ENCODE results near the gene KCTD17. TPM values are rescaled to one million over a fixed set of nuclear protein-coding genes. Genes with fewer than 3 reads are reported as not detected.

Gene KCTD17
- total and polyA plus RNA-seq, 12 donors, result 6.9 to 49.2 (median 16.4) TPM

DNA sequence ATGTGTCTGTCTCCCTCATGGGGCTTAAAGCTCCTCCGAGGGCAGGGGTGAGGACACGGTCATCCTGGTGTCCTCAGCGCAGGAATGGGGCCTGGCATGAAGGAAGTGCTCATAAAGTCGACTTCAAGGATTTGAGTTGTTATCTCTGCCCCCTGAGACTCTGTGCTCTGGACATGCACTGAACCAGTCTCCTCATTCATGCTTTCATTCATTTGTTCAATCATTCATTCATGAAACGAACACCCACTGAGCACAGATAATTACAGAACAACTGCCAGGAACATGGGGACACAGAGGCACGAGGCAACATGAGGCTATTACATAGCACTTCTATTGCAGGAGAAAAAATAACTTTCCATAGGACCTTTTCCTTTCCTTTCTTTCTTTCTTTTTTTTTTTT lies 41.5 kb downstream of the KCTD17 start:
- no peak overlapping the region for H3K4me3 ChIP-seq
- DNase-seq (no peak), ATAC-seq (no peak)
- no peaks in the 10 kb centered on the region for H3K9me3 ChIP-seq
- WGBS, 2 donors, result 53 to 58% methylated on average over 6 of the region's 6 CpGs
- TF ChIP-seq, protein P1, sequence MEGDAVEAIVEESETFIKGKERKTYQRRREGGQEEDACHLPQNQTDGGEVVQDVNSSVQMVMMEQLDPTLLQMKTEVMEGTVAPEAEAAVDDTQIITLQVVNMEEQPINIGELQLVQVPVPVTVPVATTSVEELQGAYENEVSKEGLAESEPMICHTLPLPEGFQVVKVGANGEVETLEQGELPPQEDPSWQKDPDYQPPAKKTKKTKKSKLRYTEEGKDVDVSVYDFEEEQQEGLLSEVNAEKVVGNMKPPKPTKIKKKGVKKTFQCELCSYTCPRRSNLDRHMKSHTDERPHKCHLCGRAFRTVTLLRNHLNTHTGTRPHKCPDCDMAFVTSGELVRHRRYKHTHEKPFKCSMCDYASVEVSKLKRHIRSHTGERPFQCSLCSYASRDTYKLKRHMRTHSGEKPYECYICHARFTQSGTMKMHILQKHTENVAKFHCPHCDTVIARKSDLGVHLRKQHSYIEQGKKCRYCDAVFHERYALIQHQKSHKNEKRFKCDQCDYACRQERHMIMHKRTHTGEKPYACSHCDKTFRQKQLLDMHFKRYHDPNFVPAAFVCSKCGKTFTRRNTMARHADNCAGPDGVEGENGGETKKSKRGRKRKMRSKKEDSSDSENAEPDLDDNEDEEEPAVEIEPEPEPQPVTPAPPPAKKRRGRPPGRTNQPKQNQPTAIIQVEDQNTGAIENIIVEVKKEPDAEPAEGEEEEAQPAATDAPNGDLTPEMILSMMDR (IDR thresholded peaks at IDR 0.05), result no peak
- H3K4me1 ChIP-seq, result no peaks in the 10 kb centered on the region
- H3K27ac ChIP-seq, result no peak overlapping the region
- intact Hi-C loops (cut with DNase I), result no loop called here
- no peaks in the 10 kb centered on the region for H3K36me3 ChIP-seq
- H3K27me3 ChIP-seq, result peaks cover 0 to 66% (median 44%) of the 10 kb centered on the region in 7 donors

DNA sequence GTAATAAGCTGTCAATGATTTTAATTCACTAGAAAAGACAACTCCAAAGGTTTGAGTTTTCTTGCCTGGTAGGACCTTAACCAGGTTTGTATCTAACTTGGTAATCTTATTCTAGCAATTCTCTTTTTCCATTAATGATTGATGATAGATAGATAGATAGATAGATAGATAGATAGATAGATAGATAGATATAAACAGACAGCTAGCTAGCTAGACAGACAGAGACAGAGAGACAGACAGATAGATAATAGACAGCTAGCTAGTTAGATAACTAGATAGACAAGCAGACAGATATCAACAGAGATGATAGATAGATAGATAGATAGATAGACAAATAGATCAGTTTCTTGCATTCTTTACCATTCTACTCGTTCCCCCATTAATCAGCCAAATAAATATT lies 42.7 kb downstream of the KCTD17 start:
- DNase-seq (no peak), ATAC-seq (no peak)
- Histone ChIP-seq H3K27me3 (peaks cover 0 to 62% (median 51%) of the 10 kb centered on the region in 7 donors), H3K9me3 (no peaks in the 10 kb centered on the region), H3K36me3 (no peaks in the 10 kb centered on the region), H3K4me3 (no peak overlapping the region), H3K27ac (no peak overlapping the region), H3K4me1 (no peaks in the 10 kb centered on the region)
- intact Hi-C loops (cut with DNase I), result no loop called here
- WGBS, 2 donors, result 65 to 66% methylated on average over 1 of the region's 1 CpG
- TF ChIP-seq, protein P1 (IDR thresholded peaks at IDR 0.05), result no peak

DNA sequence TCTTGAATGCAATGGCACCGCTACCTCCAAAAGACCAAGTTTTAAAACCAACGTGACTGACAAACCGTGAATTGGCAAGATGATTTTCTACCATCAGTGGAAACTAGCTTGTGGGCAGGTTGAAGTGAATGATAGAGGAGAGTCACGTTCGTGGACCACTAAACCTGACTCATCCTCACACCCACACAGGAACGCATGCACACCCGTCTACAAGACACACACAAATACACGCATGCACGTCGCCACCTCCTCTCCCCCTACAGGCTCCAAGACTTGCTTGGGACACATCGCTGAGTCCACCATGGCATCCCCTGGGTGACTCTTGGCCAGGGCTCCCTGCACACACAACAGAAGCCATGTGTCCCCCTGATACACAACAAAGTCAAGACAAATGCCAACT lies 43.6 kb downstream of the KCTD17 start:
- no peaks in the 10 kb centered on the region for H3K36me3 ChIP-seq
- H3K27me3 ChIP-seq, result peaks cover 0 to 60% (median 45%) of the 10 kb centered on the region in 7 donors
- intact Hi-C loops (cut with DNase I), result no loop called here
- 78 to 82% methylated on average over 11 of the region's 11 CpGs for WGBS, 2 donors
- H3K4me3 ChIP-seq, result no peak overlapping the region
- H3K27ac ChIP-seq, result no peak overlapping the region
- H3K9me3 ChIP-seq, result no peaks in the 10 kb centered on the region
- TF ChIP-seq, protein P1 (IDR thresholded peaks at IDR 0.05), result no peak
- DNase-seq (no peak), ATAC-seq (no peak)
- no peaks in the 10 kb centered on the region for H3K4me1 ChIP-seq

DNA sequence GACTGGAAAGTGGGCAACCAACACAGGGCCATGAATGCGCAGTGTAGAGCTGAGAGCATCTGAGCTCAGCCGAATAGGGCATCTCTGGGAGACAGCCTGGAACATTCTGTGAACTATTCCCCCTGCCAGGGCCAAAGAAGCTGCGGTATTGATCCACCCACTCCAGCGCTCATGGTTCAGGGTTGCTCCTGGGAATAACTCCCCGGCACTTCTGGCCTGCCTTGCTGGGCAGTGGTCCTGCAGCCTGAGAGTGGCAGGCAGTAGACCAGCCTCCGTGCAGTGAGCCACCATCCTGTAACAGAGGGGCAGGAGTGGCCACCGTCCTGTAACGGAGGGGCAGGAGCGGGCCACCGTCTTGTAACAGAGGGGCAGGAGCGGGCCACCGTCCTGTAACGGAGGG lies 45.8 kb downstream of the KCTD17 start:
- H3K27ac ChIP-seq, result no peak overlapping the region
- TF ChIP-seq, protein P1 (IDR thresholded peaks at IDR 0.05), result no peak
- H3K4me1 ChIP-seq, result no peaks in the 10 kb centered on the region
- WGBS, 2 donors, result 69 to 71% methylated on average over 13 of the region's 13 CpGs
- no peak overlapping the region for H3K4me3 ChIP-seq
- intact Hi-C loops (cut with DNase I), result no loop called here
- H3K9me3 ChIP-seq, result no peaks in the 10 kb centered on the region
- DNase-seq (no peak), ATAC-seq (no peak)
- H3K27me3 ChIP-seq, result peaks cover 0 to 63% (median 49%) of the 10 kb centered on the region in 7 donors
- H3K36me3 ChIP-seq, result no peaks in the 10 kb centered on the region
